Erythroblast (primary cell): Measurements from ENCODE around the gene PIP4K2A.

ENCODE experiments used
- GATA1 ChIP-seq: IDR thresholded peaks from 2 replicates; pipeline ENCODE4 v1.6.1; 2011; ENCODE audit warnings: low read depth, mild to moderate bottlenecking, control low read depth, low read length, moderate library complexity
- POLR2A ChIP-seq: IDR thresholded peaks from 2 replicates; pipeline ENCODE4 v1.6.1; 2011; ENCODE audit warnings: mild to moderate bottlenecking, low read length

- TF ChIP-seq POLR2A (no peak), GATA1 (no peak)
Measured at GRCh38 chr10:22607261-22607660, 107.1 kb downstream of the PIP4K2A start.
